Ishikawa (cell line): ENCODE data around the gene SLC22A15.

Source experiments
- CREB1 ChIP-seq: IDR thresholded peaks from 2 replicates; pipeline ENCODE4 v1.6.1; 2012; ENCODE audit warnings: low read depth
- EGR1 ChIP-seq: IDR thresholded peaks from 2 replicates; pipeline ENCODE4 v1.6.1; 2012
- EP300 ChIP-seq: IDR thresholded peaks from 2 replicates; pipeline ENCODE4 v1.6.1; 2012; ENCODE audit warnings: borderline replicate concordance
- NFIC ChIP-seq: IDR thresholded peaks from 2 replicates; pipeline ENCODE4 v1.6.1; 2012
- RAD21 ChIP-seq: IDR thresholded peaks from 2 replicates; pipeline ENCODE4 v1.6.1; 2012; ENCODE audit warnings: low read depth
- TAF1 ChIP-seq: IDR thresholded peaks from 2 replicates; pipeline ENCODE4 v1.6.1; 2012; ENCODE audit warnings: low read depth, mild to moderate bottlenecking
- TCF12 ChIP-seq: IDR thresholded peaks from 2 replicates; pipeline ENCODE4 v1.6.1; 2012; ENCODE audit warnings: low read depth
- TEAD4 ChIP-seq: IDR thresholded peaks from 2 replicates; pipeline ENCODE4 v1.6.1; 2012
- ZBTB7A ChIP-seq: IDR thresholded peaks from 2 replicates; pipeline ENCODE4 v1.6.1; 2012; ENCODE audit warnings: low read depth
- TF ChIP-seq, protein P1 (sequence below): IDR thresholded peaks from 2 replicates; pipeline ENCODE4 v1.6.1; 2012

GRCh38 chr1:116095027-116095426, 118.7 kb downstream of the SLC22A15 start:
- TF ChIP-seq RAD21 (no peak), EP300 (no peak), TEAD4 (no peak), EGR1 (no peak), NFIC (no peak), TCF12 (no peak), CREB1 (no peak), ZBTB7A (no peak), TAF1 (no peak)
- TF ChIP-seq, protein P1, sequence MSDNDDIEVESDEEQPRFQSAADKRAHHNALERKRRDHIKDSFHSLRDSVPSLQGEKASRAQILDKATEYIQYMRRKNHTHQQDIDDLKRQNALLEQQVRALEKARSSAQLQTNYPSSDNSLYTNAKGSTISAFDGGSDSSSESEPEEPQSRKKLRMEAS: no peak
